HepG2 (cell line): ENCODE data around the gene P3R3URF. TPM values are rescaled to one million over a fixed set of nuclear protein-coding genes. Genes with fewer than 3 reads are reported as not detected.

Source experiments
- ARID5B ChIP-seq: IDR thresholded peaks from 2 replicates; pipeline ENCODE4 v1.4.0; 2020; ENCODE audit warnings: mild to moderate bottlenecking, missing genetic modification reagents
- HOMEZ ChIP-seq: IDR thresholded peaks from 2 replicates; pipeline ENCODE4 v1.6.1; 2016; ENCODE audit warnings: low read depth
- SMAD1 ChIP-seq: sonication (generic); formaldehyde crosslinking; IDR thresholded peaks from 2 replicates; pipeline ENCODE4 v1.4.0; 2020; ENCODE audit warnings: missing genetic modification reagents, low read depth, mild to moderate bottlenecking, borderline replicate concordance
- ZBTB21 ChIP-seq: sonication (generic); formaldehyde crosslinking; IDR thresholded peaks from 2 replicates; pipeline ENCODE4 v1.4.0; 2020; ENCODE audit warnings: missing genetic modification reagents
- ZMYM3 ChIP-seq: sonication (generic); formaldehyde crosslinking; IDR thresholded peaks from 2 replicates; pipeline ENCODE4 v1.5.1; 2020; ENCODE audit warnings: mild to moderate bottlenecking, missing genetic modification reagents
- ZNF432 ChIP-seq: sonication (generic); formaldehyde crosslinking; IDR thresholded peaks from 2 replicates; pipeline ENCODE4 v1.5.0; 2020; ENCODE audit warnings: missing genetic modification reagents, mild to moderate bottlenecking, borderline replicate concordance
- ZNF704 ChIP-seq: sonication (generic); formaldehyde crosslinking; IDR thresholded peaks from 2 replicates; pipeline ENCODE4 v1.8.1; 2023; ENCODE audit warnings: mild to moderate bottlenecking, inconsistent platforms, moderate library complexity, missing genetic modification reagents, borderline replicate concordance
- ZSCAN12 ChIP-seq: sonication (generic); formaldehyde crosslinking; IDR thresholded peaks from 2 replicates; pipeline ENCODE4 v1.9.0; 2021; ENCODE audit warnings: mild to moderate bottlenecking, missing genetic modification reagents
- polyA plus RNA-seq, 8 experiments: library from polyadenylated mRNA; depleted of rRNA in 3 of 8; stranded (reverse) in 7 of 8; unstranded in 1 of 8; fragments of >200 nt; fragmentation: Illumina TruSeq in 4 of 8; extraction: Trizol in 4 of 8; gene quantifications; 2 replicates each; pipeline versions ENCODE4 v1.2.1 to v1.2.3, GENCODE V29; 2011 to 2016; ENCODE audit warnings: low read depth in 4 of 8, missing spikeins in 1 of 8, mixed read lengths in 1 of 8; ENCODE audit not compliant: insufficient read depth in 1 of 8
- total RNA-seq, 5 experiments: library from RNA; depleted of rRNA; stranded (reverse); fragments of >200 nt; fragmentation: Illumina TruSeq; extraction: Trizol; gene quantifications; 2 replicates each; pipeline ENCODE4 v1.2.3, GENCODE V29; 2016; ENCODE audit warnings: low read depth in 1 of 5

P3R3URF gene
- total and polyA plus RNA-seq, 2 of the 13 experiments (the other 11 are each of a cell fraction or from before 2014, with no cell fraction given) = not detected

GRCh38 chr1:46136711-46137110, 39.6 kb downstream of the P3R3URF start (continued):
- TF ChIP-seq HOMEZ (CRISPR knock-in tag) (no peak), ZSCAN12 (no peak), ZMYM3 (CRISPR knock-in tag) (no peak), ARID5B (CRISPR knock-in tag) (no peak), SMAD1 (CRISPR knock-in tag) (no peak), ZNF432 (CRISPR knock-in tag) (no peak), ZNF704 (no peak), ZBTB21 (no peak)
- TF ChIP-seq, all 625 proteins: peak for 0
